WERI-Rb-1 (cell line): ENCODE results near the gene GARIN5B.

Experiments used
- DNase-seq: peaks from one replicate; pipeline ENCODE4 v3.0.0-alpha.2; 2020
- H3K27ac ChIP-seq: fragments of 250-450 bp; sonication (Bioruptor Pico); 2 replicates; pipeline ENCODE4 v1.5.1; 2020; ENCODE audit warnings: mild to moderate bottlenecking, moderate library complexity
- H3K27me3 ChIP-seq: fragments of 250-450 bp; sonication (Bioruptor Pico); 2 replicates; pipeline ENCODE4 v1.5.1; 2021; ENCODE audit warnings: mild to moderate bottlenecking, low read depth, moderate library complexity; ENCODE audit not compliant: insufficient read depth, severe bottlenecking
- H3K36me3 ChIP-seq: fragments of 250-450 bp; sonication (Bioruptor Pico); 2 replicates; pipeline ENCODE4 v1.5.1; 2020; ENCODE audit warnings: mild to moderate bottlenecking, moderate library complexity
- H3K4me3 ChIP-seq: 2 replicates; pipeline ENCODE4 v1.5.1; 2011; ENCODE audit warnings: low read depth, mild to moderate bottlenecking, control low read depth, low read length
- H3K9me3 ChIP-seq: fragments of 250-450 bp; sonication (Bioruptor Pico); 2 replicates; pipeline ENCODE4 v1.5.1; 2021; ENCODE audit warnings: mild to moderate bottlenecking, moderate library complexity; ENCODE audit not compliant: severe bottlenecking
- CTCF ChIP-seq: IDR thresholded peaks from 2 replicates; pipeline ENCODE4 v1.5.1; 2011; ENCODE audit warnings: low read depth, mild to moderate bottlenecking, control low read depth, inconsistent platforms, low read length

GARIN5B gene

GRCh38 chr19:55341171-55341588 is 21.9 kb downstream of the GARIN5B start:
- Histone ChIP-seq H3K27ac (peak overlapping the region; percentile 89), H3K27me3 (no peaks in the 10 kb centered on the region), H3K4me3 (peak overlapping the region; percentile 93), H3K36me3 (peaks cover 39% of the 10 kb centered on the region), H3K9me3 (no peaks in the 10 kb centered on the region)
- peak; percentile 93 for DNase-seq
- no peak for TF ChIP-seq CTCF

GRCh38 chr19:55340784-55341147 is 22.3 kb downstream of the GARIN5B start:
- Histone ChIP-seq H3K4me3 (peak overlapping the region; percentile 93), H3K36me3 (peaks cover 35% of the 10 kb centered on the region), H3K27me3 (no peaks in the 10 kb centered on the region), H3K27ac (peak overlapping the region; percentile 89), H3K9me3 (no peaks in the 10 kb centered on the region)
- TF ChIP-seq CTCF = no peak
- peak; percentile 60 for DNase-seq

- H3K27ac ChIP-seq = peak overlapping the region; percentile 89
- peak overlapping the region; percentile 93 for H3K4me3 ChIP-seq
- H3K9me3 ChIP-seq = no peaks in the 10 kb centered on the region
- no peaks in the 10 kb centered on the region for H3K27me3 ChIP-seq
- DNase-seq = peak; percentile 37
- peaks cover 33% of the 10 kb centered on the region for H3K36me3 ChIP-seq
- no peak for TF ChIP-seq CTCF
Observed at GRCh38 chr19:55339889-55340783, 22.9 kb downstream of the GARIN5B start.

GRCh38 chr19:55339105-55339888 is 23.8 kb downstream of the GARIN5B start, which contains the start of gene KMT5C:
TSS of gene KMT5C (plus strand) at chr19:55339876. CDS start at chr19:55341937, 2,061 bp downstream.
- H3K36me3 ChIP-seq = peaks cover 25% of the 10 kb centered on the region

GRCh38 chr19:55336101-55336500 is 27.0 kb downstream of the GARIN5B start:
- Histone ChIP-seq H3K9me3 (no peaks in the 10 kb centered on the region), H3K27me3 (no peaks in the 10 kb centered on the region), H3K27ac (no peak overlapping the region), H3K4me3 (no peak overlapping the region), H3K36me3 (no peaks in the 10 kb centered on the region)
- DNase-seq = no peak
- TF ChIP-seq CTCF = no peak

More at GRCh38 chr19:55339105-55339888, 23.8 kb downstream of the GARIN5B start, which contains the start of gene KMT5C:
- H3K4me3 ChIP-seq = peak within 1 kb of the TSS; percentile 93
- DNase-seq = peak; percentile 100
- peak within 1 kb of the TSS; percentile 95 for H3K27ac ChIP-seq
- no peaks in the 10 kb centered on the region for H3K27me3 ChIP-seq
- no peaks in the 10 kb centered on the region for H3K9me3 ChIP-seq
- TF ChIP-seq CTCF = no peak
